ENCODE data around the gene CLRN2. TPM values are rescaled to one million over a fixed set of nuclear protein-coding genes. Genes with fewer than 3 reads are reported as not detected.
A peak's percentile ranks its signal among the peaks of the same experiment; 100 is the strongest.

The CLRN2 gene
- polyA plus RNA-seq (not detected in 2 replicates), polyA minus RNA-seq (not detected in 2 replicates)

- no peaks in the 10 kb centered on the region for H3K79me2 ChIP-seq (replicated peaks; ENCODE audit: insufficient read depth, low read length)
- no peaks in the 10 kb centered on the region for H3K9me3 ChIP-seq (ENCODE audit: low read length)
- no peaks in the 10 kb centered on the region for H4K20me1 ChIP-seq (ENCODE audit: insufficient read depth)
- no peak within 1 kb of the TSS for H3K4me3 ChIP-seq (ENCODE audit: low read length)
- H3K4me2 ChIP-seq (ENCODE audit: low read length) = no peak within 1 kb of the TSS
- H3K36me3 ChIP-seq (ENCODE audit: insufficient read depth, low read length) = no peaks in the 10 kb centered on the region
- TF ChIP-seq EZH2 (IDR thresholded peaks at IDR 0.05; ENCODE audit: borderline replicate concordance, insufficient read depth, low read length, poor library complexity, severe bottlenecking) (no peak), EP300 (conservative IDR thresholded peaks at IDR 0.05; ENCODE audit: poor library complexity, severe bottlenecking) (no peak)
- H3K9me2 ChIP-seq (ENCODE audit: insufficient read depth, low read length) = no peaks in the 10 kb centered on the region
- no peaks in the 10 kb centered on the region for H3K27me3 ChIP-seq (ENCODE audit: insufficient read depth, low read depth, low read length)
- no peak within 1 kb of the TSS for H3K27ac ChIP-seq (ENCODE audit: low read length)
- H3K9ac ChIP-seq (ENCODE audit: low read length) = no peak within 1 kb of the TSS
- no peak within 1 kb of the TSS for H2AFZ ChIP-seq (ENCODE audit: low read depth, low read length)
- H3F3A ChIP-seq (ENCODE audit: insufficient read depth, low read length, poor library complexity, severe bottlenecking) = no peaks in the 10 kb centered on the region
These were observed at the start of gene CLRN2 for GRCh38 chr4:17514865-17515264. Gene CLRN2, plus strand, starts transcription at chr4:17515165. Its CDS starts 102 bp downstream, at chr4:17515267.

GRCh38 chr4:17468619-17469221, 46.2 kb upstream of the CLRN2 start:
- Histone ChIP-seq H3K27ac (ENCODE audit: low read length) (no peak overlapping the region), H4K20me1 (ENCODE audit: insufficient read depth) (no peaks in the 10 kb centered on the region), H3K27me3 (ENCODE audit: insufficient read depth, low read depth, low read length) (no peaks in the 10 kb centered on the region), H3K9ac (ENCODE audit: low read length) (no peak overlapping the region), H3K36me3 (ENCODE audit: insufficient read depth, low read length) (no peaks in the 10 kb centered on the region), H3K4me3 (ENCODE audit: low read length) (no peak overlapping the region), H3K9me2 (ENCODE audit: insufficient read depth, low read length) (no peaks in the 10 kb centered on the region), H2AFZ (ENCODE audit: low read depth, low read length) (no peak overlapping the region), H3K9me3 (ENCODE audit: low read length) (no peaks in the 10 kb centered on the region), H3F3A (ENCODE audit: insufficient read depth, low read length, poor library complexity, severe bottlenecking) (no peaks in the 10 kb centered on the region), H3K4me2 (ENCODE audit: low read length) (no peak overlapping the region), H3K79me2 (replicated peaks; ENCODE audit: insufficient read depth, low read length) (no peaks in the 10 kb centered on the region)
- TF ChIP-seq POLR2AphosphoS5 (IDR thresholded peaks at IDR 0.05) (no peak), RAD21 (conservative IDR thresholded peaks at IDR 0.05) (peak; percentile 63), CTCF (IDR thresholded peaks at IDR 0.05; ENCODE audit: poor library complexity, severe bottlenecking) (peak; percentile 51), SMC3 (conservative IDR thresholded peaks at IDR 0.05; ENCODE audit: poor library complexity) (peak; percentile 70)

- Histone ChIP-seq H3K27me3 (ENCODE audit: insufficient read depth, low read depth, low read length) (no peaks in the 10 kb centered on the region), H3K27ac (ENCODE audit: low read length) (no peak overlapping the region), H4K20me1 (ENCODE audit: insufficient read depth) (no peaks in the 10 kb centered on the region), H3K4me2 (ENCODE audit: low read length) (no peak overlapping the region), H3K9ac (ENCODE audit: low read length) (no peak overlapping the region), H3K36me3 (ENCODE audit: insufficient read depth, low read length) (no peaks in the 10 kb centered on the region), H3F3A (ENCODE audit: insufficient read depth, low read length, poor library complexity, severe bottlenecking) (no peaks in the 10 kb centered on the region), H3K79me2 (replicated peaks; ENCODE audit: insufficient read depth, low read length) (no peaks in the 10 kb centered on the region), H3K4me3 (ENCODE audit: low read length) (no peak overlapping the region), H3K9me2 (ENCODE audit: insufficient read depth, low read length) (no peaks in the 10 kb centered on the region), H3K9me3 (ENCODE audit: low read length) (no peaks in the 10 kb centered on the region), H2AFZ (ENCODE audit: low read depth, low read length) (no peak overlapping the region)
- TF ChIP-seq EZH2 (IDR thresholded peaks at IDR 0.05; ENCODE audit: borderline replicate concordance, insufficient read depth, low read length, poor library complexity, severe bottlenecking) = no peak
- no peak for TF ChIP-seq CTCF (IDR thresholded peaks at IDR 0.05; ENCODE audit: poor library complexity, severe bottlenecking)
- no peak for TF ChIP-seq POLR2AphosphoS5 (IDR thresholded peaks at IDR 0.05)
- TF ChIP-seq TAF1 (IDR thresholded peaks at IDR 0.05; ENCODE audit: low read depth) = no peak
- TF ChIP-seq EP300 (conservative IDR thresholded peaks at IDR 0.05; ENCODE audit: poor library complexity, severe bottlenecking) = no peak
- TF ChIP-seq MXI1 (conservative IDR thresholded peaks at IDR 0.05; ENCODE audit: poor library complexity, severe bottlenecking) = no peak
- TF ChIP-seq RAD21 (conservative IDR thresholded peaks at IDR 0.05) = no peak
- TF ChIP-seq SMC3 (conservative IDR thresholded peaks at IDR 0.05; ENCODE audit: poor library complexity) = no peak
- no peak for TF ChIP-seq REST (IDR thresholded peaks at IDR 0.05; ENCODE audit: borderline replicate concordance)
These were observed 44.9 kb upstream of the CLRN2 start for GRCh38 chr4:17469931-17470674.
